HepG2 (cell line): ENCODE data around the gene SAMD5.
A peak's percentile ranks its signal among the peaks of the same experiment; 100 is the strongest.

ENCODE experiments used
- CTCF ChIP-seq: sonication (generic); formaldehyde crosslinking; IDR thresholded peaks from 2 replicates; pipeline ENCODE4 v1.5.0; 2020; ENCODE audit warnings: mild to moderate bottlenecking, missing genetic modification reagents, moderate library complexity
- DPF2 ChIP-seq: sonication (generic); formaldehyde crosslinking; IDR thresholded peaks from 2 replicates; pipeline ENCODE4 v1.4.0; 2020; ENCODE audit warnings: mild to moderate bottlenecking, low read depth, missing genetic modification reagents, borderline replicate concordance
- FOXJ3 ChIP-seq: sonication (generic); formaldehyde crosslinking; IDR thresholded peaks from 2 replicates; pipeline ENCODE4 v1.4.0; 2020; ENCODE audit warnings: missing genetic modification reagents, mild to moderate bottlenecking, borderline replicate concordance
- GABPA ChIP-seq, 2 experiments: IDR thresholded peaks; 2 replicates each; pipeline ENCODE4 v1.6.1; 2011 to 2016; ENCODE audit warnings: low read depth in 2 of 2, low read length in 1 of 2, missing biosample characterization in 1 of 2, missing genetic modification characterization in 1 of 2
- MTERF4 ChIP-seq: sonication (generic); formaldehyde crosslinking; IDR thresholded peaks from 2 replicates; pipeline ENCODE4 v1.8.0; 2023; ENCODE audit warnings: mild to moderate bottlenecking, missing genetic modification reagents

GRCh38 chr6:147506704-147507114 lies 1.8 kb upstream of the SAMD5 start:
- TF ChIP-seq GABPA (IDR thresholded peaks at IDR 0.05; ENCODE audit: low read depth, low read length) (no peak), GABPA (CRISPR knock-in tag; IDR thresholded peaks at IDR 0.05; ENCODE audit: low read depth) (no peak), FOXJ3 (no peak), MTERF4 (CRISPR knock-in tag) (no peak), CTCF (CRISPR knock-in tag) (peak; percentile 95), DPF2 (CRISPR knock-in tag) (no peak)
